ENCODE results near the gene TFF1.

Gene TFF1

GRCh38 chr21:42381347-42381984 is 15.1 kb upstream of the TFF1 start:
- DNase-seq: no peak

GRCh38 chr21:42379426-42380215 is 13.3 kb upstream of the TFF1 start:
- no peak for DNase-seq

DNA sequence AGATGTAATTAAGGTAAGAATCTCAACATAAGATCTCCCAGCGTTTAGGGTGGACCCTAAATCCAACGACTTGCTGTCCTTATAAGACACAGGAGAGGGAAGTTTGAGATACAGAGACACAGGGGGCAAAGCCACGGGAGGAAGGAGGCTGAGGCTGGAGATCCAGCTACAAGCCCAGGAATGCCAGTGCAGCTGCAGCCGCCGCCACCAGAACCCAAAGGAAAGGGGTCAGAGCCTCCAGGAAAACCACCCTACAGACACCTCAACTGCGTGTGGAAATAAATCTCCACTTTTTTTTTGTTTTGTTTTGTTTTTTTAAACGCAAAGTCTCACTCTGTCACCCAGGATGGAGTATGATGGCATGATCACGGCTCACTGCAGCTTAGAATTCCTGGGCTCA is 12.1 kb upstream of the TFF1 start:
- DNase-seq: no peak

- DNase-seq: no peak
Observed at GRCh38 chr21:42377951-42378340, 11.6 kb upstream of the TFF1 start.

DNA sequence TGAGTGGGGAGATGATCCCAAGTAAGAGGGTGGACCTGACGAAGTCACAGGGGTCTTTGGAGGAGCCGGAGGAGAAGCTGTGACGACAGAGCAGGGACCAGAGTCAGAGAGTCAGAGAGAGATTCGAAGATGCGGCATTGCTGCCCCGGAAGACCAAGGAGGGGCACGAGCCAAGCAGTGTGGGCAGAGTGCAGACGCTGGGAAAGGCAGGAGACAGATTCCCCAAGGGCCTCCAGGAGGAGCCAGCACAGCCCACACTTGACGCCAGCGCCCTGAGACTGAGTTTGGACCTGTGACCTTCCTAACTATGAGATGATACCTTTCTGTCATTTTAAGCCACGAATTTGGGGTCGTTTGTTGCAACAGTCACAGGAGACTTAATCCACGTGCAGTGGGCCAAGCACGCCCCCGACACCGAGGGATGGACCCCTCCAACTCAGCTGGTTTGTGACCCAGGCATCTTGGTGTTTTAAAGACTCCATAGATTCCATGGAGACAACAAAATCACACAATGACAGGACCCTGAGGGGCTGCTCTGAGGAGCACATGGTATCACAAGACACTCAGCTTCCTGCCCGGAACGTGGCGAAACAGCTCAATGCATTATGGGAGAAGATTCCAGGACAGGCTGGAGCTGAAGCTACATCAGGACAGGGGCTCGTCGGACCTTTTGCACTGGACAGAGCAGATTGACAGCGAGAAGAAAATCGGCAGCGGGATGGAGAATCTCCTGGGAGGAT is 11.0 kb upstream of the TFF1 start:
- DNase-seq: no peak

GRCh38 chr21:42376338-42376982 is 10.1 kb upstream of the TFF1 start:
- no peak for DNase-seq

GRCh38 chr21:42375966-42376337 is 9.6 kb upstream of the TFF1 start:
- DNase-seq: no peak

- DNase-seq: no peak
Observed at GRCh38 chr21:42375506-42375905, 9.2 kb upstream of the TFF1 start.

- no peak for DNase-seq
Observed at GRCh38 chr21:42374864-42375499, 8.6 kb upstream of the TFF1 start.

- no peak for DNase-seq
Observed at GRCh38 chr21:42374457-42374856, 8.1 kb upstream of the TFF1 start.

DNA sequence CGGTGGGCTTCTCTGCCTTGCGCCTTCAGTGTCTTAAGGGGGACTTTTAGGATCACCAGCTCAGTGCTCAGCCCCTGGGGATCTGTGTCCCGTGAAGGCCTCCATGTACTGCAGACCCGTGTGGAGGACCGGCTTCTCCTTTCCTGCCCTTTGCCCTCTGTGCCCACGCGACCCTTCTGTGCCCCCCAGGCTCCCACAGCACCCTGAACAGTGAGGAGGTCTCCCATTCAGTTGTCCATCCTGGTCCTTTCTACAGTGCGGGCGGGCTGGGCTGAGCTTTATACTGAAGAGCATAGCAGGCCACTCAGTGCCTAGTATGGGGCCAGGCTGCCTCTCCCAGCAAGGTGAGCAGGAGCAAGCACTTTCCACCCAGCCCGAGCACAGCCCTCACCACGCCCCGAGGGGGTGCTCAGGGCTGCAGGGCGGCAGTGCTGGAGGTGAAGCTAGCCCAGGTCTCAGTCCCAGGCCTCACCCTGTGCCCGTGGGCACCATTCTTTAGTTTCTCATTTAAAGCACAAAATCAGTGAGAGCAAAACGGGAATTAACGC is 7.6 kb upstream of the TFF1 start:
- DNase-seq: no peak

DNA sequence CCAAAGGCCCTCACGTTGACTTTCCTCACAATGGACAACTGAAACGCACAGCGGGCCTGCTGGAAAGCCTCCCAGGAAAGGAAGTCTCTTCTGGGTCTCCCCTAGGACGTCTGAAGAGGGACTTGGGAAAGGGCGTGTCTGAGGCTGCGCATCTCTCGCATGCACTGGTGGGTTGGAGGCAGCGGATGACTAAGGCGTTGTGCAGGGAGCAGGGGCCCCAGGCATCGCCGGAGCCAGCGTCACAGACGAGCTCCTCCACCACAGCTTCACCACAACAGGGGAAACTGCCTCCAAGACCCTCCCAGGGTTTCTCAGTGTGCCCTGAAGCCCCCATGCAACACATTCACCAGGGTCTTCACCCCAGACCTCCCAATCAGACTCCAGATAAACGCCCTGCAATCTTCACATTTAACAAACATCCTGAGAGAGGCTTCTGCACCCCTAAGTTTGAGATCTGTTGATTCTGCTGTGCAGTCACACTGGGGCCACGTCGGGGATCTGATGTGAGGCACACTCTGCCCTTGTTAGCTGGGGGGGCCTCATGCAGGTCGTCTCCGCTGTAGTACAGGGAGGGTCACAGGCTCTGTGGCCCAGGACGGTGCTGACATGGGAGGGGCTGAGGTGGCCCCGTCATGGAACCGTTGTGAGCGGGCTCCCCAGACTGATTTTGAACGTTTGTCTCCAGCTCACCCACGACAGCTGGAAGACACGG is 7.0 kb upstream of the TFF1 start:
- DNase-seq: no peak

- no peak for DNase-seq
Observed at GRCh38 chr21:42370894-42371654, 4.7 kb upstream of the TFF1 start.

DNA sequence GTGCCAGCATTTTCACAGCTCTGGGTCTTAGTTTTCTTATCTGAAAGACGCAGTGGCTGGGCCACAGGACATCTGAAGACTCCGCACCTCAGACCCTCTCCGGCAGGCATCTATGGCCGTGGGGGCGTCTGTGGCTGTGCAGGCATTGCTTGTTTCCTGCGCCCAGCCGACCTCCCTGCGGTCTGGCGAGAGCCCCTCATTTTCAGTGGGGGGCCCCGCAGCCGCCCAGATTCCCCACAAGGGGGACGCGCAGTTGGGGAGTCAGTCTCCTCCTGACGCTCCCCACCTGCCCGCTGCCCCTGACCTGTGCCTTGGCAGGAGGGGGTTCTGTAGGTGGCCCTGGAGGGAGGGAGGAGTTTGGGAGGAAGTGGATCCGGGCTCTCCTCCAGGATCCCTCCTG is 3.5 kb upstream of the TFF1 start:
- no peak for DNase-seq

GRCh38 chr21:42367367-42368165 is 1.2 kb upstream of the TFF1 start:
- DNase-seq: no peak

DNA sequence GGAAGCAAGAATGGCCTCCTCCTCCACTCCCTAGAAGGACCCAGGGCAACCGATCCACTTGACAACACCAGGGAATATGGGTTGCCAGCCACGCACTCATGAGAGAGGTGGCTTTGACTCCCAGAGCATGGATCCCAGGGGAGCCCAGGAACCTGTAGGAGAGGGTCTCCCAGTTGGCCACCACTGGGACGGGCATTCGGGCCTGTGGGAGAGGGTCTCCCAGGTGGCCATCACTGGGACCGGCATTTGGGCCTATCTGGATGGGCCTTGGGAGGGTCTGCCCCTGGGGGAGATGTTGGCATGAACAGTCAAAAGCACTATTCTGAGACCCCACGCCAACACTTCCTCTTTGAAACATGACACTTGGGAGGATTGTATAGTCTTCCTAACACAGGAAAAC is 565 bp downstream of the TFF1 start:
- DNase-seq: no peak

DNA sequence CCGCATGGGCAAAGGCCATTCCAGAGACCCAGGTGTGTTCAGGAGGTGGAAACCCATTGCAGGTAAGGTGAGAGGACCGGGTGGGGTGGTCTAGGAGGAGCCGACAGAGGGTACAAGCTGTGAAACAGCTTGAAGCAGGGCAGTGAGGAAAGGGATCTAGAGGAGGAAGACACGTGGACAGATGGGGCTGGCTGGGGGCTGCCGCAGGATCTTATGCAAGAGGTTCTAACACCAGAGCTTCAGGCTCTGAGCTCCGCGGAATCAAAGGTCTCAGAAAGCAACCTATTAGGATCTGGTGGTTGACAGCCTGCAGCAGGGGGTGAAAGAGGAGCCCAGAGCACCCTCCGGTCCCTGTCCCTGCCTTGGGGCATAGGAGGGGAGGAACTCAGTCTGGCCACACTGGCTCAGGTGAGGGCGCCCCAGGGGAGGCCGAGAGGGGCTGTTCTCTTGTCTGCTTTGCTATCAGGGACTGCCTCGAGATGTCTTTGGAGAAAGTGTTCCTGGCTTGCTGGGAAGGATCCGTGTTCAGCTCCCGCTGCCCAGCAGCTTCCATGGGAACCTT is 1.9 kb downstream of the TFF1 start:
- no peak for DNase-seq

- no peak for DNase-seq
Observed at GRCh38 chr21:42363312-42363711, 3.0 kb downstream of the TFF1 start.

DNA sequence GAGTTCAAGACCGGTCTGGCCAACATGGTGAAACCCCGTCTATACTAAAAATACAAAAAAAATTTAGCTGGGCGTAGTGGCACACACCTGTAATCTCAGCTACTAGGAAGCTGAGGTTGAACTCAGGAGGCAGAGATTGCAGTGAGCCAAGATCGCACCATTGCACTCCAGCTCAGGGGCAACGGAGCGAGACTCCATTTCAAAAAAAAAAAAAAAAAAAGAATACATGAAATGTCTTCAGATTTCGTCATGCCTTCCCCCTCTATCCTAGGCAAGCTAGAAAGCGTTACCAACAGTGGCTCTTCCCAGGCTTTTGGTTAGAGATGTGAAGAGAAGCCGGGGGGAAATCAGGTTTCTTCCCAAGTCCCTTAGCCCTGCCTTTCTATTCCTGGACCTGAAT is 3.6 kb downstream of the TFF1 start:
- no peak for DNase-seq

DNA sequence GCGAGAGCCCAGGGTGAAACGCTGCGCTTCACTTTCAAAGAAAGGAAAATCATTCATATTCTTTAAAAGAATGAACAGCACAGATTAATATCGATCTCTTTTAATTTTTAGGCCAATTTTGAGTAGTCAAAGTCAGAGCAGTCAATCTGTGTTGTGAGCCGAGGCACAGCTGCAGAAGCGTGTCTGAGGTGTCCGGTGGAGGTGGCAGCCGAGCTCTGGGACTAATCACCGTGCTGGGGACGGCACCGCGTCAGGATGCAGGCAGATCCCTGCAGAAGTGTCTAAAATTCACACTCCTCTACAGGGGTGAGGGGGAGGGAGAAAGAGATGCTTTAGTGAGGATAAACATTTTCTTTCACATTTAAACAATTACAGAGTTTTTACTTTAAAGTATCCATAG is 4.1 kb downstream of the TFF1 start:
- no peak for DNase-seq

All from right kidney (tissue), 1 donor.